BJ (cell line): ENCODE results near the gene SKP1. TPM values are rescaled to one million over a fixed set of nuclear protein-coding genes. Genes with fewer than 3 reads are reported as not detected.

Experiments used
- CTCF ChIA-PET: fragments of 350-600 bp; formaldehyde crosslinking; extraction: SDS; loops from one replicate; lab custom pipeline; 2021; ENCODE audit warnings: antibody characterized with exemption, inconsistent platforms; lab: Yijun Ruan, JAX
- POLR2A ChIA-PET: fragments of 300-600 bp; sonication (Branson Sonifier 250); formaldehyde crosslinking; extraction: SDS; loops from one replicate; lab custom pipeline; 2021; ENCODE audit warnings: antibody characterized with exemption; lab: Charles Lee
- DNase-seq: peaks from one replicate; pipeline ENCODE4 v3.0.0-alpha.2; 2011; ENCODE audit warnings: low read depth
- H3K27me3 ChIP-seq: 2 replicates; pipeline ENCODE4 v1.6.0; 2011; ENCODE audit warnings: low read length; ENCODE audit not compliant: control insufficient read depth, insufficient read depth
- H3K36me3 ChIP-seq: 2 replicates; pipeline ENCODE4 v1.5.1; 2011; ENCODE audit warnings: low read length; ENCODE audit not compliant: control insufficient read depth, insufficient read depth
- H3K4me3 ChIP-seq: 2 replicates; pipeline ENCODE4 v1.5.1; 2011; ENCODE audit warnings: low read depth, mild to moderate bottlenecking, control low read depth, low read length
- polyA plus RNA-seq: library from polyadenylated mRNA; depleted of rRNA; stranded (reverse); fragments of >200 nt; gene quantifications from 2 replicates; pipeline ENCODE4 v1.2.3, GENCODE V29; 2011
- TF ChIP-seq, protein P1 (sequence below): IDR thresholded peaks from 2 replicates; pipeline ENCODE4 v1.5.1; 2011; ENCODE audit warnings: low read depth, mild to moderate bottlenecking, control low read depth, inconsistent platforms, low read length, moderate library complexity; ENCODE audit not compliant: insufficient read depth

The SKP1 gene
- polyA plus RNA-seq, 1 experiment, result 183 TPM

DNA sequence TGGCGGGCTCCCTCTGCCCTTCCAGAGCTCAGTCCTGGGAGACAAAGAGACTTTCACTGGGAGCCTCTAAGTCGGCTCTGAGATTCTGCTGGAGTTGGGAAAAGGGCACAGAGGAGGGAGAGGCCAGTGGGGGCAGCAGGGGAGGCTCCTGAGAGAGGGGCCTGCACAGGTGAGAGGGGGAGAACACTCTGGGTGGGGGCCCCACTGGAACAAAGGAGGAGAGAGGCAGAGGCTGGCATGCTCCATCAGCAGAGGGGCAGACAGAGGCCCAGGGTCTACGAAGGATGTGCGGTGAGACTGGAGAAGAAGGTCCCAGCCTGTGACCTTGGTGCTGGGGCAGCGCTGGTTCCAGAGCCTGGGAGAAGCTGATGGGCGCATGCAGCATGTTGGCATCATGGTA is 53.4 kb downstream of the SKP1 start:
- TF ChIP-seq, protein P1, sequence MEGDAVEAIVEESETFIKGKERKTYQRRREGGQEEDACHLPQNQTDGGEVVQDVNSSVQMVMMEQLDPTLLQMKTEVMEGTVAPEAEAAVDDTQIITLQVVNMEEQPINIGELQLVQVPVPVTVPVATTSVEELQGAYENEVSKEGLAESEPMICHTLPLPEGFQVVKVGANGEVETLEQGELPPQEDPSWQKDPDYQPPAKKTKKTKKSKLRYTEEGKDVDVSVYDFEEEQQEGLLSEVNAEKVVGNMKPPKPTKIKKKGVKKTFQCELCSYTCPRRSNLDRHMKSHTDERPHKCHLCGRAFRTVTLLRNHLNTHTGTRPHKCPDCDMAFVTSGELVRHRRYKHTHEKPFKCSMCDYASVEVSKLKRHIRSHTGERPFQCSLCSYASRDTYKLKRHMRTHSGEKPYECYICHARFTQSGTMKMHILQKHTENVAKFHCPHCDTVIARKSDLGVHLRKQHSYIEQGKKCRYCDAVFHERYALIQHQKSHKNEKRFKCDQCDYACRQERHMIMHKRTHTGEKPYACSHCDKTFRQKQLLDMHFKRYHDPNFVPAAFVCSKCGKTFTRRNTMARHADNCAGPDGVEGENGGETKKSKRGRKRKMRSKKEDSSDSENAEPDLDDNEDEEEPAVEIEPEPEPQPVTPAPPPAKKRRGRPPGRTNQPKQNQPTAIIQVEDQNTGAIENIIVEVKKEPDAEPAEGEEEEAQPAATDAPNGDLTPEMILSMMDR, result no peak
- H3K4me3 ChIP-seq, result no peak overlapping the region

DNA sequence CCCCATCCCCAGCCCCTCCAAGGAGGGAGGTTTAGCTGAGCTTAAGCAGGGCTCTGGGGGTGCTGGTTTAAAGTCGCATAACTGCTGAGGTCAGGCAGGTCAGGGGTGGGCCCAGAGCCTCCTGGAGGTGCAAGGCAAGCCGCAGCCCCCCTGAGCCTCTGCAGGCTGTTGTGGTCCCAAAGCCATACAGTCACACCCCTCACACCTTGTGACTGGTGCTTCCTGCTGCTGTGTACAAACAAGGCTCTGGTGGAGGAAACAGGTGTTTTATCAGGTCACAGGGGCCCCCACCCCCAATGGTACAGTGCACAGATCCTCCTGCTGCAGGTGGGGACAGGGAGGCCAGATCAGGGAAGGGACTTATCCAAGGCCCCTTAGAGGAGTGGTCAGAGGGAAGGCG is 54.2 kb downstream of the SKP1 start:
- TF ChIP-seq, protein P1, result no peak
- DNase-seq, result no peak
- ChIA-PET POLR2A (no interaction called here), CTCF (interaction anchor here (1.6 to 2.0 kb wide), 2 partner anchors 18 to 21 kb away, joined by 4 to 8 read pairs; no protein-coding TSS in a partner anchor)
- Histone ChIP-seq H3K27me3 (no peaks in the 10 kb centered on the region), H3K4me3 (no peak overlapping the region), H3K36me3 (0 out of 2 replicates have a peak, but pooled peaks cover 2% of the 10 kb centered on the region)

More for the DNA sequence above, 53.4 kb downstream of the SKP1 start:
- POLR2A ChIA-PET, result no interaction called here
- CTCF ChIA-PET, result interaction anchor here (0.9 to 2.0 kb wide), 3 partner anchors 12 to 22 kb away, joined by 3 to 8 read pairs (median 4); no protein-coding TSS in a partner anchor
- 0 out of 2 replicates have a peak, but pooled peaks cover 2% of the 10 kb centered on the region for H3K36me3 ChIP-seq
- DNase-seq, result no peak
- no peaks in the 10 kb centered on the region for H3K27me3 ChIP-seq

DNA sequence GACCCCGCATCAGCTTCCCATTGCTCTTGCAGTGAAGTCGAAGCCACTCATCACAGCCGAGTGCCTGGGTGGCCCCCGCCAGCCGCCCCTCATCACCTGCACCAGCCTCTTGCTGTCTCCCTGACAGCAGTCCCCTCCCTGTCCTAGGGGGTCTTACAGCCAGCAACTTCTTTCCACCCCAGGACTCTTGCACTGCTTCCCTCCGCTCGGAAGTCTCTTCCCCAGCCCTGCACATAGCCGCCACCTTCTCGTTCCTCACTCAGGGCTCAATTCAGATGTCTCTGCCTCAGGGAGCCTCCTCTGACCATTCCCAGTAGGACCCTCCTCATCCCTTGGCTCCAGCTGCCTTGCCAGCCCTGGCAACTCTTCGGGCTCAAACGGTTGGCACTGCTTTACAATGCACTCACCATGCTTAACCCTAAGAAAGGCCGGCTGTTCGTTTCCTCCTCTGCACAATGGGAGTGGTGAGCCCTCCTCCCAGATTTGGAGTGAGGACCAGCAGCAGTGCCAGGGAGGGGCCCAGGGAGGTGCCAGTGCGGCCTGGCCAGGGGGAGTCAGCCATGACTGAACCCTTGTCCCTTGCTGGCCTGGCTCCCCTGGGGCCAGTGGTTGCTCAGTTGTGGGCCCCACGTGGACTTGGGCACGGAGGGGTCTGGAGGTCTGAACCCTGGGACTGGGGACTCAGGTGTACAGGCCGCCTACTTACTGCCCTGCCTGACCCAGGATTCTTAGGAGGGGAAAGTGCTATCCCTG is 56.2 kb downstream of the SKP1 start:
- H3K36me3 ChIP-seq, result no peaks in the 10 kb centered on the region
- TF ChIP-seq, protein P1, result no peak
- H3K27me3 ChIP-seq, result no peaks in the 10 kb centered on the region
- POLR2A ChIA-PET, result no interaction called here
- no peak for DNase-seq
- H3K4me3 ChIP-seq, result no peak overlapping the region
- CTCF ChIA-PET, result interaction anchor here (3.5 kb wide), 1 partner anchor 20 kb away, joined by 18 read pairs; no protein-coding TSS in a partner anchor

DNA sequence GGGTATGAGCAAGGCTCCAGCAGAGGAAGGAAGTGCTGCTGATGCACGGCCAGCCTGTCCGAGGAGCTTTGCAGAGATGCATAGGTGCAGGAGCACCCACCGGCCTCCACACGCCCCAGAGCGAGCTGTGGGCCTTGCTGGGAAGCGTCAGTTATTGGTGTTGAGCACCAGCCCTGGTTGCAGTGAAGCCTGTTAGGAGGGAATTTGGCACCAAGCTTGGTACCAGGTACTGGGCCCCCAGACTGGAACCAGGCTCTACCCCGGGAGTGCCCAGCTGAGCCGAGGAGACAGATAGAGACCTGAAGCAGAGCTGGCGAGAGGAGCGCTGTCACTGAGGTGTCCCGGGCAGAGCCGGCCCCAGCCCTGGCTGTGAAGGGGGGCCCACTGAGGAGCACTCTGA is 57.0 kb downstream of the SKP1 start:
- ChIA-PET POLR2A (no interaction called here), CTCF (interaction anchor here (3.5 kb wide), 1 partner anchor 21 kb away, joined by 18 read pairs; no protein-coding TSS in a partner anchor)
- Histone ChIP-seq H3K4me3 (no peak overlapping the region), H3K27me3 (no peaks in the 10 kb centered on the region), H3K36me3 (no peaks in the 10 kb centered on the region)
- DNase-seq, result no peak
- TF ChIP-seq, protein P1, result no peak

DNA sequence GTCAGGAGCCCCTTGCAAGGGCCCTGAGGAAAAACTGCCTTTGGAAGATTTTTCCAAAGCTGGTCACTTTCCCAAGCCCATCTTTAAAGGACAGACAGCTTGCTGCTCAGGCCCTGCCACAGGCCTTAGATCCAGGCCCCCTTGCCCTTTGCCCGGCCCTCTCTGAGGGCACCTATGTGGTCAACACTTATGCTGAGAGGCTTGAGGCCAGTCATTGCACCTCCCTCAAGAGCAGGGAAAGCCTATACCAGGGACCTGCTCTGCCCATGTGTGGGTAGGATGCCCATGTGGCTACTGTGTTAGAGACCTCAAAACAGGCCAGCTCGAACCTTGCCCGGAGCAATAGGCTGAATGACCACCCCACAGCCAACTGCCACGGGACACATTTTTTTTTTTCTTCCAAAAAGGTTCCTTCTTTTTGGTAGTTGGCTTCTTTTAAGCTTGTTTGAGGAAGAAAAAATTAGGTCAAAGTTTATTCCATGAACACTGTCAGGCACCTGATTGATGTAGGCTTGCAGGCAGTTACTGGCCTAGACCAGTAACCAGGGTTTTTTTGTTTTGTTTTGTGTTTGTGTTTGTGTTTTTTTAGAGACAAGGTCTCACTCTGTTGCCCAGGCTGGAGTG is 58.4 kb downstream of the SKP1 start:
- peaks cover 2% of the 10 kb centered on the region; the same call in 1 of the 2 replicates for H3K27me3 ChIP-seq
- TF ChIP-seq, protein P1, result no peak
- no peaks in the 10 kb centered on the region for H3K36me3 ChIP-seq
- POLR2A ChIA-PET, result no interaction called here
- no peak for DNase-seq
- CTCF ChIA-PET, result interaction anchor here (1.2 to 3.5 kb wide), 2 partner anchors 22 to 78 kb away, joined by 9 to 18 read pairs; no protein-coding TSS in a partner anchor
- H3K4me3 ChIP-seq, result no peak overlapping the region
